Measurements from ENCODE around the gene FLT3. TPM values are rescaled to one million over a fixed set of nuclear protein-coding genes. Genes with fewer than 3 reads are reported as not detected.

The FLT3 gene
- polyA plus RNA-seq, 3 donors = 2.1 to 5.3 (median 3.7) TPM

DNA sequence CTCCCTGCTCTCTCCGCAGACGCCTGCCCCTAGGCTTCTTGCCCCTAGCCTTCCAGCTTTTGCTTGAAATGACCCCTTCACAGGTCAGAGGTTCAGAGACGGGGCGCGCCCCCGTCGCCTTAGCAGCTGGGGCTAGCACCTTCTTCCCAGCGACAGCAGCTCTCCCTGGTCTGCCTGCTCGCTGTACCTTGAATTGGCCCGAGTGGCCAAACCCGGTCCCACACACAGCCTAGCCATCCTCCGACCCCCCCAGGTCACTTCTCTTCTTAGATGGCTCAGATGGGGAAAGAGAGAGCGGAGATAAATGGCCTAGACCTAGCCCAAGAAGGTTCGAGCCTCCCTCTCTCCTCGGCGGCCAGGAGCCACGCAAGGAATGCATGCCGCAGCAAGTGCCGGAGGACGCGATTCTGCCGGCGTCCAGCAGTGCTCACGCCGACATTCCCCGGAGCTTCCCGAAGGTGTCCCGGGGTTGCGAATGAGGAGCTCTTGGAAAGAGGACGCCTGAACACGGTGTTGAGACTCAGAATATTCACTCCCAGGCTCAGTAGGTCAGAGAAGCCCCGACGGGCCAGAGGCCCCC lies 132.6 kb downstream of the FLT3 start:
- peaks cover 3 to 12% of the 10 kb centered on the region in 2 donors for H3K4me1 ChIP-seq (ENCODE audit: control insufficient read depth in 1 of 2, insufficient read depth in 2 of 2, low read length in 2 of 2)
- H3K9me3 Mint-ChIP-seq = peaks cover 0 to 22% (median 10%) of the 10 kb centered on the region in 7 donors
- H3K9ac ChIP-seq (ENCODE audit: insufficient read depth, low read length, poor library complexity, severe bottlenecking) = no peak overlapping the region
- peaks cover 97 to 100% (median 98%) of the 10 kb centered on the region in 3 donors for H3K27me3 Mint-ChIP-seq (ENCODE audit: low read depth in 3 of 3)
- peaks cover 26% of the 10 kb centered on the region for H3K4me1 Mint-ChIP-seq
- 6% methylated on average over 28 of the region's 33 CpGs for WGBS (ENCODE audit: insufficient coverage)
- H2AFZ ChIP-seq (ENCODE audit: insufficient read depth, low read depth, low read length, poor library complexity, severe bottlenecking) = no peak overlapping the region
- H3K36me3 Mint-ChIP-seq = peaks cover 0 to 3% of the 10 kb centered on the region in 2 donors
- H4K20me1 ChIP-seq (ENCODE audit: insufficient read depth, low read length) = no peaks in the 10 kb centered on the region
- DNase-seq = no peak
- no peak overlapping the region for H3K4me2 ChIP-seq (replicated peaks; ENCODE audit: extremely low read depth, low read length, poor library complexity, severe bottlenecking)
- H3K36me3 ChIP-seq (replicated peaks in 1 of 2; ENCODE audit: control insufficient read depth in 1 of 2, insufficient read depth in 2 of 2, low read length in 2 of 2) = no peaks in the 10 kb centered on the region
- peak overlapping the region in 1 of 2 donors; percentile 83 for H3K4me3 Mint-ChIP-seq
- no peaks in the 10 kb centered on the region for H3K79me2 ChIP-seq (ENCODE audit: insufficient read depth, low read length)
- peaks cover 84 to 98% of the 10 kb centered on the region in 2 donors for H3K27me3 ChIP-seq (ENCODE audit: control insufficient read depth in 2 of 2, insufficient read depth in 2 of 2, low read length in 2 of 2)
- no peak overlapping the region for H3K27ac ChIP-seq (ENCODE audit: low read depth in 1 of 2, low read length in 2 of 2)
- intact Hi-C loops (cut with micrococcal nuclease) = no loop called here
- TF ChIP-seq, protein P1, sequence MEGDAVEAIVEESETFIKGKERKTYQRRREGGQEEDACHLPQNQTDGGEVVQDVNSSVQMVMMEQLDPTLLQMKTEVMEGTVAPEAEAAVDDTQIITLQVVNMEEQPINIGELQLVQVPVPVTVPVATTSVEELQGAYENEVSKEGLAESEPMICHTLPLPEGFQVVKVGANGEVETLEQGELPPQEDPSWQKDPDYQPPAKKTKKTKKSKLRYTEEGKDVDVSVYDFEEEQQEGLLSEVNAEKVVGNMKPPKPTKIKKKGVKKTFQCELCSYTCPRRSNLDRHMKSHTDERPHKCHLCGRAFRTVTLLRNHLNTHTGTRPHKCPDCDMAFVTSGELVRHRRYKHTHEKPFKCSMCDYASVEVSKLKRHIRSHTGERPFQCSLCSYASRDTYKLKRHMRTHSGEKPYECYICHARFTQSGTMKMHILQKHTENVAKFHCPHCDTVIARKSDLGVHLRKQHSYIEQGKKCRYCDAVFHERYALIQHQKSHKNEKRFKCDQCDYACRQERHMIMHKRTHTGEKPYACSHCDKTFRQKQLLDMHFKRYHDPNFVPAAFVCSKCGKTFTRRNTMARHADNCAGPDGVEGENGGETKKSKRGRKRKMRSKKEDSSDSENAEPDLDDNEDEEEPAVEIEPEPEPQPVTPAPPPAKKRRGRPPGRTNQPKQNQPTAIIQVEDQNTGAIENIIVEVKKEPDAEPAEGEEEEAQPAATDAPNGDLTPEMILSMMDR (IDR thresholded peaks at IDR 0.05) = no peak
- peak overlapping the region in 1 of 7 donors; percentile 32 for H3K27ac Mint-ChIP-seq
- peaks cover 0 to 44% of the 10 kb centered on the region in 2 donors for H3K9me3 ChIP-seq (replicated peaks in 1 of 2; ENCODE audit: control insufficient read depth in 1 of 2, insufficient read depth in 1 of 2, low read length in 2 of 2)
- no peak overlapping the region for H3K4me3 ChIP-seq (replicated peaks in 1 of 3; ENCODE audit: low read depth in 2 of 3, low read length in 3 of 3)

DNA sequence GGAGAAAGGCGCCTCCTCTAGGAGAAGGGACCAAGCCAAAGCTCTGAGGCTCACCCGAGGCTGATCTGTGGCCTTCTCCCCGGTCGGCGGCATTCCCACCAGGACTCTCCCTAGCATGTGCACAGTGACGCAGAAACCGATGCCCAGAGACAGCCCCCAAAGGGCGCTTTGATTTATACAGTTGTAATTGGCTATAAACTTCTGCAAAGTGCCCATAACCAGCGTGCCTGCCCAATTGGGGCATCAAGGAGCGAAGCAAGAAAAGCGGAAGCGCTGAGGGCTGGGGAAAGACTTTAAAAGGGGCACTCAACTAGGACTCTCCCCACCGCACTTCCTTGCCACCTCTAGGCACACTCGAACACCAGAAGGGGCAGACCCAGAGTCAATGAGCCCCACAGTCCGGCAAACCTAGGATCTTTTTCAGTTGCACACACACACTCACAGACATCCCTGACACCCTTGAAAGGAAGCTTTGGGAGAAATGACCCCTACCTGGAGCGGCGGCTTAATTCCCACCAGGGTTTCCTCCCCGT lies 133.1 kb downstream of the FLT3 start:
- no peak overlapping the region for H3K9ac ChIP-seq (ENCODE audit: insufficient read depth, low read length, poor library complexity, severe bottlenecking)
- H3K27me3 ChIP-seq (ENCODE audit: control insufficient read depth in 2 of 2, insufficient read depth in 2 of 2, low read length in 2 of 2) = peaks cover 83 to 98% of the 10 kb centered on the region in 2 donors
- H3K9me3 ChIP-seq (replicated peaks in 1 of 2; ENCODE audit: control insufficient read depth in 1 of 2, insufficient read depth in 1 of 2, low read length in 2 of 2) = peaks cover 0 to 43% of the 10 kb centered on the region in 2 donors
- no peak overlapping the region for H3K4me3 ChIP-seq (replicated peaks in 1 of 3; ENCODE audit: low read depth in 2 of 3, low read length in 3 of 3)
- Mint-ChIP-seq H3K27ac (no peak overlapping the region), H3K9me3 (peaks cover 0 to 23% (median 10%) of the 10 kb centered on the region in 7 donors), H3K36me3 (peaks cover 0 to 3% of the 10 kb centered on the region in 2 donors), H3K4me3 (peak overlapping the region in 1 of 2 donors; percentile 83), H3K4me1 (peaks cover 26% of the 10 kb centered on the region), H3K27me3 (ENCODE audit: low read depth in 3 of 3) (peaks cover 97 to 100% (median 98%) of the 10 kb centered on the region in 3 donors)
- H3K4me2 ChIP-seq (replicated peaks; ENCODE audit: extremely low read depth, low read length, poor library complexity, severe bottlenecking) = no peak overlapping the region
- H3K79me2 ChIP-seq (ENCODE audit: insufficient read depth, low read length) = no peaks in the 10 kb centered on the region
- peaks cover 3 to 12% of the 10 kb centered on the region in 2 donors for H3K4me1 ChIP-seq (ENCODE audit: control insufficient read depth in 1 of 2, insufficient read depth in 2 of 2, low read length in 2 of 2)
- H4K20me1 ChIP-seq (ENCODE audit: insufficient read depth, low read length) = no peaks in the 10 kb centered on the region
- TF ChIP-seq, protein P1 (IDR thresholded peaks at IDR 0.05) = no peak
- no peak overlapping the region for H3K27ac ChIP-seq (ENCODE audit: low read depth in 1 of 2, low read length in 2 of 2)
- no peak overlapping the region for H2AFZ ChIP-seq (ENCODE audit: insufficient read depth, low read depth, low read length, poor library complexity, severe bottlenecking)
- WGBS (ENCODE audit: insufficient coverage) = 6% methylated on average over 14 of the region's 18 CpGs
- intact Hi-C loops (cut with micrococcal nuclease) = no loop called here
- DNase-seq = peak in 1 of 3 donors; percentile 17
- H3K36me3 ChIP-seq (replicated peaks in 1 of 2; ENCODE audit: control insufficient read depth in 1 of 2, insufficient read depth in 2 of 2, low read length in 2 of 2) = no peaks in the 10 kb centered on the region
